Measurements from ENCODE around the gene THSD4. TPM values are rescaled to one million over a fixed set of nuclear protein-coding genes. Genes with fewer than 3 reads are reported as not detected.
A peak's percentile ranks its signal among the peaks of the same experiment; 100 is the strongest.

The THSD4 gene
- total RNA-seq, 1 donor from 2014 or later: 1.4 TPM

DNA sequence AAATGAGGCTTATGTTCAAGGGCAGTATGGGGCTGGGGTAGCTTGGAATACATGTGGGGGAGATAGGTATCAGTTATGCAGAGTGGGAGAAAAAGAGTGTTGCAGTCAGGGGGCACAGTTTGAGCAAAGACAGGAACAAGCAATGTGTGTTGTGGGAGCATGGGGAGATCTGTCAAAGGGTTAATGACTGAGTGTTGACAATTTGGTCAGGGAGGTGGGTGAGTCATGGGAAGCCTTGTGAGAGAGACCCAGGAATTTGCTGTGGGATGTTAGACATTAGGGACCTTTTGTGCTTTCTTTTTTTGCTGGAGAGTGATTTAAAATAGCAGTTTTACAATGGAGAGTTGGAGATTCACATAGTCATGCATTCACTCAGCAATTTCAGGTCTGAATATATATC lies 473.5 kb downstream of the THSD4 start:
- Mint-ChIP-seq H3K36me3 (ENCODE audit: low read depth) (peaks cover 11% of the 10 kb centered on the region), H3K9me3 (peaks cover 8% of the 10 kb centered on the region), H3K4me3 (no peak overlapping the region), H3K4me1 (peaks cover 14% of the 10 kb centered on the region), H3K27me3 (ENCODE audit: low read depth) (no peaks in the 10 kb centered on the region), H3K27ac (ENCODE audit: unreplicated experiment) (peak overlapping the region; percentile 37)
- TF ChIP-seq CTCF (conservative IDR thresholded peaks at IDR 0.05): no peak
- no peak for DNase-seq (ENCODE audit: low read depth, low spot score)

GRCh38 chr15:71591057-71591456 lies 475.8 kb downstream of the THSD4 start:
- Mint-ChIP-seq H3K27me3 (ENCODE audit: low read depth) (no peaks in the 10 kb centered on the region), H3K36me3 (ENCODE audit: low read depth) (peaks cover 5% of the 10 kb centered on the region)

GRCh38 chr15:71592203-71592602 lies 476.9 kb downstream of the THSD4 start:
- DNase-seq (ENCODE audit: low read depth, low spot score): no peak
- peaks cover 3% of the 10 kb centered on the region for H3K36me3 Mint-ChIP-seq (ENCODE audit: low read depth)
- no peaks in the 10 kb centered on the region for H3K27me3 Mint-ChIP-seq (ENCODE audit: low read depth)
- H3K4me3 Mint-ChIP-seq: no peak overlapping the region
- peaks cover 16% of the 10 kb centered on the region for H3K4me1 Mint-ChIP-seq
- no peak for TF ChIP-seq CTCF (conservative IDR thresholded peaks at IDR 0.05)
- peaks cover 8% of the 10 kb centered on the region for H3K9me3 Mint-ChIP-seq
- H3K27ac Mint-ChIP-seq (ENCODE audit: unreplicated experiment): no peak overlapping the region

More at GRCh38 chr15:71591057-71591456, 475.8 kb downstream of the THSD4 start:
- Mint-ChIP-seq H3K4me1 (peaks cover 14% of the 10 kb centered on the region), H3K27ac (ENCODE audit: unreplicated experiment) (no peak overlapping the region), H3K4me3 (no peak overlapping the region), H3K9me3 (peaks cover 8% of the 10 kb centered on the region)
- peak; percentile 38 for TF ChIP-seq CTCF (conservative IDR thresholded peaks at IDR 0.05)
- no peak for DNase-seq (ENCODE audit: low read depth, low spot score)

- H3K27ac Mint-ChIP-seq (ENCODE audit: unreplicated experiment): no peak overlapping the region
- DNase-seq (ENCODE audit: low read depth, low spot score): no peak
- peaks cover 11% of the 10 kb centered on the region for H3K9me3 Mint-ChIP-seq
- H3K36me3 Mint-ChIP-seq (ENCODE audit: low read depth): no peaks in the 10 kb centered on the region
- TF ChIP-seq CTCF (conservative IDR thresholded peaks at IDR 0.05): no peak
- peaks cover 41% of the 10 kb centered on the region for H3K4me1 Mint-ChIP-seq
- H3K4me3 Mint-ChIP-seq: no peak overlapping the region
- no peaks in the 10 kb centered on the region for H3K27me3 Mint-ChIP-seq (ENCODE audit: low read depth)
Observed at GRCh38 chr15:71595846-71596553, 480.7 kb downstream of the THSD4 start.

DNA sequence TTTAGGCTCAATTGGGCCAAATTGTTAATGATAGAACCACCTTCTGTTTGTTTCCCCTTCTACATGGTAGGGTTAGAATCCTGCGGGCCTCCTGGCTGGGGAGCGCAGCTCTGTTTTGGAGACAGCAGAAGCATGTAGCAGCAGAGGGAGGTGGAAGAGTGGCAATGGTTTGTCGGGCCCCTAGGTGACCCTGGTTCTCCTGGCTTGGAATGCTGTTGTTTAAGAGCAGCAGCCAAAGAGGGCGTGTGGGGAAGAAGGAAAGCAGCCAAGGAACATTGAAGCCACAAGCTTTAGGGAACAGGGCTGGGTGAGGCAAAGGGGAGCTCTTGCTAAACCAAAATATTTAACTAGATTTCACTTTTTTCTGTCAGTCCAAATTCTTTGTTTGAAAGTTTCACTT lies 481.4 kb downstream of the THSD4 start:
- TF ChIP-seq CTCF (conservative IDR thresholded peaks at IDR 0.05): no peak
- H3K9me3 Mint-ChIP-seq: peaks cover 11% of the 10 kb centered on the region
- no peaks in the 10 kb centered on the region for H3K36me3 Mint-ChIP-seq (ENCODE audit: low read depth)
- H3K27ac Mint-ChIP-seq (ENCODE audit: unreplicated experiment): no peak overlapping the region
- peaks cover 46% of the 10 kb centered on the region for H3K4me1 Mint-ChIP-seq
- no peaks in the 10 kb centered on the region for H3K27me3 Mint-ChIP-seq (ENCODE audit: low read depth)
- H3K4me3 Mint-ChIP-seq: no peak overlapping the region
- DNase-seq (ENCODE audit: low read depth, low spot score): no peak
